K562 (cell line): ENCODE results near the gene PES1. TPM values are rescaled to one million over a fixed set of nuclear protein-coding genes. Genes with fewer than 3 reads are reported as not detected.

ENCODE experiments used
- AFF4 ChIP-seq: sonication (generic); formaldehyde crosslinking; IDR thresholded peaks from 2 replicates; pipeline ENCODE4 v1.8.0; 2023; ENCODE audit warnings: mild to moderate bottlenecking, missing genetic modification reagents
- ARID4B ChIP-seq: sonication (generic); formaldehyde crosslinking; IDR thresholded peaks from 2 replicates; pipeline ENCODE4 v1.8.0; 2022; ENCODE audit warnings: mild to moderate bottlenecking, missing genetic modification reagents
- CHD4 ChIP-seq: fragments of 200-600 bp; sonication (generic); IDR thresholded peaks from 3 replicates; pipeline ENCODE4 v1.6.1; 2012; ENCODE audit warnings: low read depth, mild to moderate bottlenecking, mixed read lengths, low read length, inconsistent platforms; ENCODE audit not compliant: insufficient read depth, insufficient replicate concordance, poor library complexity, severe bottlenecking
- CXXC5 ChIP-seq: fragments of 250-450 bp; sonication (Bioruptor Pico); IDR thresholded peaks from 2 replicates; pipeline ENCODE4 v1.8.0; 2022; ENCODE audit warnings: inconsistent platforms, mild to moderate bottlenecking, moderate library complexity
- ETS2 ChIP-seq: IDR thresholded peaks from 2 replicates; pipeline ENCODE4 v1.6.1; 2016; ENCODE audit warnings: borderline replicate concordance, missing genetic modification characterization, mild to moderate bottlenecking, moderate library complexity, missing compliant biosample characterization; ENCODE audit not compliant: poor library complexity, severe bottlenecking
- FOSL1 ChIP-seq: fragments of 200-800 bp; sonication (Bioruptor generic); conservative IDR thresholded peaks from 2 replicates; pipeline ENCODE4 v1.6.1; 2016; ENCODE audit warnings: missing genetic modification characterization, missing compliant biosample characterization
- MEF2A ChIP-seq: IDR thresholded peaks from 2 replicates; pipeline ENCODE4 v1.6.1; 2011; ENCODE audit warnings: low read depth, mild to moderate bottlenecking, low read length, moderate library complexity; ENCODE audit not compliant: control insufficient read depth
- NCOR1 ChIP-seq: fragments of 450-650 bp; IDR thresholded peaks from 2 replicates; pipeline ENCODE4 v1.6.1; 2016; ENCODE audit warnings: mild to moderate bottlenecking, moderate library complexity
- NONO ChIP-seq, 2 experiments: fragments of 200-400 bp in 1 of 2; fragments of 450-650 bp in 1 of 2; formaldehyde crosslinking in 1 of 2; IDR thresholded peaks; 2 replicates each; pipeline ENCODE4 v1.6.1; 2017; ENCODE audit warnings: low read depth in 2 of 2, mild to moderate bottlenecking in 2 of 2, moderate library complexity in 2 of 2, low read length in 1 of 2
- RB1 ChIP-seq: fragments of 450-650 bp; IDR thresholded peaks from 2 replicates; pipeline ENCODE4 v1.6.1; 2017; ENCODE audit warnings: low read depth, mild to moderate bottlenecking
- RBBP5 ChIP-seq: fragments of 200-600 bp; sonication (generic); IDR thresholded peaks from 2 replicates; pipeline ENCODE4 v1.6.1; 2012; ENCODE audit warnings: borderline replicate concordance, mild to moderate bottlenecking, low read length, control low read depth, inconsistent platforms; ENCODE audit not compliant: insufficient read depth, poor library complexity, severe bottlenecking
- RBM22 ChIP-seq: fragments of 200-400 bp; formaldehyde crosslinking; IDR thresholded peaks from 2 replicates; pipeline ENCODE4 v1.6.1; 2018; ENCODE audit warnings: low read length, low read depth; ENCODE audit not compliant: poor library complexity, severe bottlenecking
- RFX7 ChIP-seq: fragments of 250-450 bp; sonication (Bioruptor Pico); IDR thresholded peaks from 2 replicates; pipeline ENCODE4 v1.5.1; 2021; ENCODE audit warnings: mild to moderate bottlenecking
- SAP30 ChIP-seq: fragments of 200-600 bp; sonication (generic); IDR thresholded peaks from 2 replicates; pipeline ENCODE4 v1.6.1; 2012; ENCODE audit warnings: borderline replicate concordance, low read depth, mild to moderate bottlenecking, moderate library complexity, low read length, control low read depth, inconsistent platforms; ENCODE audit not compliant: insufficient read depth, poor library complexity, severe bottlenecking
- ZKSCAN3 ChIP-seq: fragments of 250-450 bp; sonication (Bioruptor Pico); IDR thresholded peaks from 2 replicates; pipeline ENCODE4 v1.4.0; 2020
- ZNF124 ChIP-seq: sonication (generic); formaldehyde crosslinking; IDR thresholded peaks from 2 replicates; pipeline ENCODE4 v1.8.1; 2022; ENCODE audit warnings: missing genetic modification reagents
- ZNF274 ChIP-seq: IDR thresholded peaks from 2 replicates; pipeline ENCODE4 v1.6.1; 2011; ENCODE audit warnings: low read depth, mild to moderate bottlenecking, low read length, moderate library complexity, borderline replicate concordance
- ZNF324 ChIP-seq: fragments of 250-450 bp; sonication (Bioruptor Pico); IDR thresholded peaks from 2 replicates; pipeline ENCODE4 v1.4.0; 2020; ENCODE audit warnings: mild to moderate bottlenecking
- ZNF644 ChIP-seq: fragments of 200-800 bp; sonication (Bioruptor generic); IDR thresholded peaks from 2 replicates; pipeline ENCODE4 v1.6.1; 2016; ENCODE audit warnings: low read depth, missing genetic modification characterization, missing compliant biosample characterization
- polyA plus RNA-seq, 8 experiments: library from polyadenylated mRNA; depleted of rRNA in 4 of 8; stranded (reverse) in 5 of 8; unstranded in 3 of 8; fragments of >200 nt; fragmentation: Nextera tagmentation in 2 of 8; fragmentation: Illumina TruSeq in 1 of 8; extraction: Ambion mirVana in 2 of 8; extraction: Trizol in 1 of 8; gene quantifications; 2 replicates each; pipeline versions ENCODE4 v1.2.1 to v1.2.3, GENCODE V29; 2011 to 2014; ENCODE audit warnings: inconsistent platforms in 1 of 8, missing spikeins in 1 of 8
- total RNA-seq, 7 experiments: library from RNA; depleted of rRNA in 6 of 7; stranded (reverse); fragments of >200 nt in 6 of 7; fragmentation: Illumina TruSeq in 2 of 7; extraction: Trizol in 2 of 7; gene quantifications; 2 replicates each; pipeline versions ENCODE4 v1.2.1 to v1.2.3, GENCODE V29; 2011 to 2021; ENCODE audit warnings: low replicate concordance in 1 of 7

The PES1 gene
- total and polyA plus RNA-seq, 9 of the 15 experiments (the other 6 are each of a cell fraction or from before 2014, with no cell fraction given) = 6.5 to 158 (median 94.3) TPM

DNA sequence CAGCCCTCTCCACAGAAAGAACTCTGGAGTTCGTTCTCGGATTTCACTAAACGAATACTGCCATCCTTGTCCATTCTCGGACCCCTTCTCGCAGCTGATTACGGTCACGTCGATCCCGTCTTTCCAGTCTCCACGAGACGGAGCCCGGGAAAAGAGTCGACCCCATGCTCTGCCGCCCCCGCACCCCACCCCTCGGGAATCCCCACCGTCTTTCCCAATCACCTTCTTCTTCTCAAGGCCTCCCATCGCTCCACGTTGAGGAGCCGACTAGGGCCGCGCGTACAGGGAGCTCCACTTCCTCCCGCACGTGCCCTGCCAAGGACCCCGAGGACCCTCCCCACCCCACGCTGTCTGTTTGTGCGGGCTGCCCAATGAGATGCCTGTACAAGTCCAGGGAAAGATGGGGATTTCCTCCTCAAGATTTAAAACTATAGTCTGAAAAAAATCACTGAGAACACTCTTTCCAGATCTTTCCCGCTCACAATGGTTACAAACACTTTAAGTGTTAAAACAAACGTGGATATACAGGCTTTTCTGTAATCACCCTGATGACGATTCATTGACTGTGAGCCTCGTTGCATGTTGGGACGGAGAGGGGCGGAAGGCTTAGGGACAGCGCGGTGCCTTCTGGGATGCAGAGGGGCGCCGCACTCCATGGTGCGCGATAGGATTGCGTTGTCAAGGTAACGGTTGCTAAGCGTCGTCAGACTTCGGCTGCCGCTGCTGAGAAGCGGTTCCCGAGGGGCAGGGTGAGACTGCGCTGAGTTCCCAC lies at the start of gene PES1 (continued):
- peak; percentile 80 for TF ChIP-seq ARID4B (CRISPR knock-in tag)
- no peak for TF ChIP-seq RFX7
- peak; percentile 30; the same call in 1 of the 2 replicates for TF ChIP-seq RB1
- TF ChIP-seq AFF4 (CRISPR knock-in tag) = no peak
- TF ChIP-seq ETS2 (tag) = no peak
- no peak for TF ChIP-seq CHD4
- TF ChIP-seq SAP30 = peak; percentile 87
- no peak for TF ChIP-seq ZNF274
- TF ChIP-seq CXXC5 = peak; percentile 29; the same call in 1 of the 2 replicates
- peak; percentile 91 for TF ChIP-seq RBM22
- 0 out of 2 replicates have a peak, but pooled peaks have one; percentile 60 for TF ChIP-seq ZNF644 (tag)
- TF ChIP-seq FOSL1 (tag) = peak; percentile 73
- TF ChIP-seq RBBP5 = peak; percentile 65
- peak; percentile 90 for TF ChIP-seq NCOR1
- no peak for TF ChIP-seq MEF2A
- TF ChIP-seq ZNF124 (CRISPR knock-in tag) = no peak
- TF ChIP-seq ZNF324 (CRISPR knock-in tag) = no peak
- TF ChIP-seq NONO (IDR thresholded peaks at IDR 0.05; ENCODE audit: low read depth in 2 of 2, low read length in 1 of 2) = no peak
- no peak for TF ChIP-seq ZKSCAN3 (CRISPR knock-in tag)
